CD1c-positive myeloid dendritic cell (primary cell): Measurements from ENCODE around the gene TRPV4.
A peak's percentile ranks its signal among the peaks of the same experiment; 100 is the strongest.

Experiments
- DNase-seq: peaks from one replicate; pipeline ENCODE4 v3.0.0-alpha.2; 2016; ENCODE audit errors: extremely low spot score

Gene TRPV4

DNA sequence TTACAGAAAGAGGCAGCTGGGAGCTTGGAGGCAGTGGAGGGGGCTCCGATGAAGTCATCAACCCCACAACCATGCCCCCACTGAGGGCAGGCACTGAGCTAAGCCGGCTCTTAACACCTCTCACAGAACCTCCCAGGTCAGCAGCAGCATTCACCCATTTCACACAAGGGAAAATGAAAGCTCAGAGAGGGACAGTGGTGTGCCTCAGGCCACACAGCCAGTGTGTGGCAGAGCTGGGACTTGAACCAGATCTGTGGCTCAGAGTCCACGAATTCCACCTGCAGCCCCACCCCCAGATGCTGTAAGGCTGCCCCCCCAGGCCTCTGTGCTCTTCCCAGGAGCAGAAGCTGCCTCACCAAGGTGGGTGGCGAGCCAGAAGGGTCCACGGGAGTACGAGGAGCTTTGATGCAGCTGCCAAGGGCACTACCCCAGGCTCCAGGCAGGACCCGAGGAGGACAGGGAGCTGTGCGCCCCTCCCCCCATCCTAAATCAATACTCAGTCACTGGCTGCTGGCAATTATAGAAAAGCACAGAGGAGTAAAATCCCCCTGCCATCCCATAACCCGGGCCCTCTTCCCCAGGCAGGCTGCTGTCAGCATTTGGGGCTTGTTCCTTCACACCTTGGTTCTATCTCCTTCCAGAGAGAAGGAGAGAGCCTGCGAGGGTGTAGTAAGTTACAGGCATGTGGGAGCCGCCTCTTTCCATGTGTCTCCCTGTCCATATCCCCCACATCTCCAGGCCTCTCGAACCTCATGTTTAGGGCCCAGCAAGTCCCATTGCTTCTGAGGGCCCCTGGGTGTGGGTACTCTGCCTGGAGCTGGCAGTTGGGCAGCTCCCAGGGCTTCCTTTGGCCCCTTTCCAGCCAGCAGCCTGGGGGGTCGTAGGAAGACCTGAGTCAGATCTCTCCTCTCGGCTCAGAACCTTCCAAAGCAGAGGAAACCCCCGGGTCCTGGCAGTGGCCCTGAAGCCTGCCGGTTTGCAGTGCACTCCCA lies 72.0 kb downstream of the TRPV4 start:
- DNase-seq: no peak

DNA sequence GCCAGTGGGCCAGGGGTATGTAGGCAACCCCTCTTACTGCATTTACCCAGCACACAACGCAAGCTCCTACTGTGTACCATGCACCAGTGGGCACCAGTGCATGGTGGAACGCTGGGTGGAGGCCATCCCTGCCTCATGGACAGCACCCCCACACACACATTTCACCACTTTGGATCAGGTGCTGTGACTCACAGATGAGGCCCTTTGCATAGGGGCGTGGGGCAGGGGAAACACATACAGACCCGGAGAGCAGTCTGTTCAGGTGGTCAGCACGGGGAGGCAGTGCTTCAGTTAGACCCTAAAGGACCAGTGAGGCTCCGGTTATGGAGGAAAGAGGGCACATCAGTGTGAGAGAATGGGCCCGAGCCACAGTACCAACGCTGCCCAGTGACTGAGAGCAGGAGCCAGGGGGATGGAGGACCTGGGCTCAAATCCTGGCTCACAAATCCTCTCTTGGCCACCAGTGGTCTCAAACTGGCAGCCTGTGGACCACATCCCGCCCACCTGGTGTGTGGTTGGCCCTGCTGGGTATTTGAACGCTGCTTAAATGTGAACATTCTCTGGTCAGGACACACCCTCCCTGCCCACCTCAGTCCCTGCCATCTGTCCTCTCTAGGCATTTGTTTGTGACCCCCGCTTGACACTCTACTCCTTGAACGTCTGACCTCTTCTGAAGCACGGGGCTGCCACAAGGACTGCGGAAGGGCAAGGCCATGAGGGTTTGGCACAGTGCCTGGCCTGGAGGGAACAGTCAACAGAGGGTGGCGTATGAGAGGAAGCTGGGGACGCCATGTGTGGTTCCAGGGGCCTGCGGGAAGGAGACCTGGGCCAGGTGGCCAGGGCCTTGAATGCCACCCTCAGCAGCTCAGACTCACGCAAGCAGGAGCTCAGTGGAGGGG lies 72.9 kb downstream of the TRPV4 start:
- DNase-seq: peak; percentile 44

DNA sequence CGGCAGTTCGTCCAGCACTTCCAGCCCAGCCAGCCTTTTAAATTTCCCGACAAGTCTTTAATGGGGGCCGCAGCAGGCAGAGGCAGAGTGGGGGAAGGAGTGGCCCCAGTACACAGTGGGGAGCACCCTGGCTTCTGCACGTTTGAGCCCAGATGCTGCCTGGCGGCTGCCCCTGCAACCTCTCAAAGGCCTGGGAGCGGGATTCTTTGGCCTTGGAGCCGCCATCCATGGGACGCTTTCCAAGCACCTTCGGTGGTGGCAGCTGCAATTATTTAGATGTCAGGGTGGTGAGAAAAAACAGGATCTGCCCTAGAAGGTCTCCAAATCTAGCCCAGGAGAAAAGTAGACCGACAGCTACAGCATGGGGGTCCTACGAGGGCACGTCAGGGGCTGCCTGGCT lies 73.6 kb downstream of the TRPV4 start:
- DNase-seq: no peak

DNA sequence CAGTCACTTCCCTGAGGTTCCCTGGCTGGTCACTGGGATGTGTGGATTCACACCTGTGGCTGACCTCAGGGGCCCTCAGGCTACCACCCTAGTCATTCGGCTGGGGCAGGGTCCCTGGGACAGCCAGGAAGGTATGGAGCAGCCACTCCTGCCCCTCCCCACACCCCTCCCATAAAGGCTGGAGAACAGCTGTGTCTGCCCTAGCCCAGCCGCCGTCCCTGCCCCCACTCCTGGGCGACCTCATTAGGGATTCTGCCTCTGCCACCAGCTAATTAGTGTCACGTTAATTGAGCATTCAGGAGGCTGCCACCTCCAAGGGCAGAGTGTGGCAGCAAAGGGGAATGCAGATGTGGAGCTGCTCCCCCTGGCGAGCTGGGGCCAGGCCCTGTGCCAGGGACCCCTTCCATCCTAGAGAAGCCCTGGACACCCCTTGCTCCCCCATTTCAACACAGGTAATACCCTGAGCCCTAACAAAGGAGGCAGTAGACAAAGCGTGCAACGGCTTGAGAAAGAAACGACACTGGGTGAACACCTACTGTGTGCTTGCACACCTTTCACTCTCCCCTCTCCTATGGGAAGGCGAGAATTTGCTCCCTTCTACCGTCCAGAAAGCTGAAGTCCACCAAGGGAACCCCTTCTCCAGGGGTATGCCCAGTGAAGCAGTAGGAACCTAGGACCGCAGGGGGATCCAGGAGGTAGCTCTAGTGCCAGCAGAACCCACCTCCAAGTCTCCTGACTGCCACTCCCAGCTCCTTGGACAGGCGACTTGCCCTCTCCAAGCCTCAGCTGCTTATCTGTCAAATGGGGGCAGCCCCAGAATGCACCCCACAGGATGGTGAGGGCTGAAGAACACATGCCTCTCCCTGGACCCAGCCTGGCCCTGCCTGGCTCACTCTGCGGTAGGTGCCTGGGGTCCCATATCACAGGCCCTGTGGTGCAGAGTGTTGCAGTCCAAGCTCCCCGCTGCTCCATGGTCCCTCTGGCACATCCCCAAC lies 74.5 kb downstream of the TRPV4 start:
- no peak for DNase-seq

DNA sequence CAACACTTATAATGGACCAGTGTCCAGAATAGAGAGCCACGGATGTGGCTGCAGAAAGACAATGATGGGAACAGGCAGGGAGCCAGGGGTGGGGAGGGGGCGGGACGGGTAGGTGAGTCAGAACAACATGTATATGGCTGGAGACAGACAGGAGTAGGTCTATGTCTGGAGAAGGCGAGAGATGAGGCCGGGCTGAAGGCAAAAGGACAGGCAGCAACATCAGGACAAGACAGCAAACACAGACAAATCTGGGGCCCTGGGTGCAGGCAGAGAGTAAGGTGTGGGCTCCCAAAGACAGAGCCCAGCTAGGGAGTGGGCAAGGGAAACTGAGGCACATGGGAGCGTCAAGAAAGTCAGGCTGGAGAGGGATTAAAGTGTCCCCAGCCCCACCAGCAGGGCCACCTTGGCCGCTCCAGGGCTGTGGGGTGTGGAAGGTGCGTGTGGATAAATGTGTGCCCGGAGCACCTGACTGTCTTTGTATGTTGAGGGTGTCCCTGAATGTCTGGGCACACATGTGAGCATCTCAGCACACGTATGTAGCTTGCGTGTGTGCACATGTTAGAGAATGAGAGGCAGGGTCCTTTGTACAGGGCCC lies 75.4 kb downstream of the TRPV4 start:
- DNase-seq: no peak

DNA sequence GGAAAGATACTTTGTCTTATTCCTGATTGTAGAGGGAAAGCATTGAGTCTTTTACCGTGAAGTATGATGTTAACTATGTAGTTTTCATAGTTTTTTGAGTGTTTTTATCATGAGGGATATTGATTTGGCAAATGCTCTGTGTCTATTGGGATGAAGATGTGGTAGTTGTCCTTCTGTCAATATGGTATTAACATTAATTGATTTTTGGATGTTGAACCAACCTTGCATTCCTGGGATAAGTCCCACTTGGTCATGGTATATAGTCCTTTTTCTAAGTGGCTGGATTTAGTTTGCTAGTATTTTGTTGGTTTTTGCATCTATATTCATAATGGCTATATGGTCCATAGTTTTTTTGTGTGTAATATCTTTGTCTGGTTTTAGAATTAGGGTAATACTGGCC lies 76.7 kb downstream of the TRPV4 start:
- no peak for DNase-seq

DNA sequence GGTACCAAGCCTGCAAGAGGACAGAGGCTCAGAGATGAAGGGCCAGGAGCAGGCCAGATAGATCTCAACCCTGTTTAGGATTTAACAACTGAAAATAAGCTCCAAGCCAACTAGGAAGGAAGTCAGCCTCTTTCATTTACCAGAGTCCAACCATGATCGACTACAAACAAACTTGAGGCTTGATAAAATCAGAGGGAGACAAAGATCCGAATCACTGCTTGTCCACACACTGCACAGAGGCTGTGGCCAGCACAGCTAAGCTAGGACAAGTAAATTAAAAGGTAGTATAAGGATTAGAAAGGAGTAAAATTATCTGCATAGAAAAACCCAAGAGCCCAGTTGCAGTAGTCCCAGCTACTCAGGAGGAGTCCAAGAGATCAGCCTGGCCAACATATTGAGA lies 79.2 kb downstream of the TRPV4 start:
- no peak for DNase-seq

DNA sequence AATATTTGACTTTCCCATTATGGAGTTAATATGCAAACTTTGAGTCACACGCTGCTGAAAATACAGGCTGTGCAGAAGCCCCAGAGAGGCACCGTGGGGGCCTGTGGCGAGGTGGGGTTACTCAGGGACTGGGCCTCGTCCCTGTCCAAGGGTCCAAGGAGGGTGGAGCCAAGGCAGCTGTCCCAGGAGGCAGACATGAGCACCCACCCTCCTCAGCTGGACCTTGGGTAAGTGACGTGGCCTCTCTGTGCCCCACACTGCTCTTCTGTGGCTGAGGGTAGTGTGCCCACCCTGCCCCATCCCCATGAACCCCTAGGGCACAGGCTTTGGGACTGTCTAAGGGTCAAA lies 80.2 kb downstream of the TRPV4 start:
- no peak for DNase-seq

DNA sequence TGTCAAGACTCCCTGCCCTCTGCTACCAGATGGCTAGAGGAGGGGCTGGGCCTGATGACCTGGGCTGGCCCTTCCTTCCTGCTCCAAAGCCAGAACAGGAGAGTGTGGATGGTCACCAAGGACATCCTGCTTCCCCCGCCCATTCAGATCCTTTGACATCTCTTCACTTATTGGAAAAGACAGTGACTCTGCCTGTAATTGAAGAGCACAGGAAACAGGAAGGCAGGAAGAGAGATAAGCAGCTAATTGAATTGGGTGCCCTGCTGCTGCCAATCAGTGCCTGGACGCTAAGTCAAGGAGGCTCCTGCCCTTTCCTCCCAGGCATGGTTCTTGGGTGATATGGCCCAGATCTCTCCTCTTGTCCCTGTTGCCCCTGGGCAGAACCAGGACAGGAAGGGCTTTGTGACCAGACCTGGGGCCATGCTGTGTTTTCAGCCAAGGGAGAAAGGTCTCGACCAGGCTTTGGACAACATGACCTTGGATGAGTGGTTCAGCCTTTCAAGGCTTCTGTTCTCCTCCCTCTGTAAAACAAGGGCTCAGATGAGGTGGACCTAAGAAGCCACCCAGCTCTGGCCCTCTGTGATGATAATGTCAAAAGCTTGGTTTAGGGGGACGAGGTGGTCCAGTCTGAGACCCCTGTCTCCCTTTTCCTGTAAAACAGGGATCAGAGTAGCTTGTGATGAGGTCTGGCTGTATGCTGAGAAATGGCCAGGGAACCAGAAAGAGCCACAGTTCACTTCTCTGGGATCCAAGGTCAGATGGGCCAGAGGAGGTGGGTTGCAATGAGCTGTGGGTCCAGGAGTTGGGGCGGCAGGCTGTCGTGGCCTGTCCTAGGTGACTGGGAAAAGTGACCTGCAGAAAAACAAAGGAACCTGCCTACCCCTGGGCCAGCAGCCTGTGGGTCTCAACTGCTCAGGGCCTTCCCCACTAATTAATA lies 80.8 kb downstream of the TRPV4 start:
- no peak for DNase-seq

DNA sequence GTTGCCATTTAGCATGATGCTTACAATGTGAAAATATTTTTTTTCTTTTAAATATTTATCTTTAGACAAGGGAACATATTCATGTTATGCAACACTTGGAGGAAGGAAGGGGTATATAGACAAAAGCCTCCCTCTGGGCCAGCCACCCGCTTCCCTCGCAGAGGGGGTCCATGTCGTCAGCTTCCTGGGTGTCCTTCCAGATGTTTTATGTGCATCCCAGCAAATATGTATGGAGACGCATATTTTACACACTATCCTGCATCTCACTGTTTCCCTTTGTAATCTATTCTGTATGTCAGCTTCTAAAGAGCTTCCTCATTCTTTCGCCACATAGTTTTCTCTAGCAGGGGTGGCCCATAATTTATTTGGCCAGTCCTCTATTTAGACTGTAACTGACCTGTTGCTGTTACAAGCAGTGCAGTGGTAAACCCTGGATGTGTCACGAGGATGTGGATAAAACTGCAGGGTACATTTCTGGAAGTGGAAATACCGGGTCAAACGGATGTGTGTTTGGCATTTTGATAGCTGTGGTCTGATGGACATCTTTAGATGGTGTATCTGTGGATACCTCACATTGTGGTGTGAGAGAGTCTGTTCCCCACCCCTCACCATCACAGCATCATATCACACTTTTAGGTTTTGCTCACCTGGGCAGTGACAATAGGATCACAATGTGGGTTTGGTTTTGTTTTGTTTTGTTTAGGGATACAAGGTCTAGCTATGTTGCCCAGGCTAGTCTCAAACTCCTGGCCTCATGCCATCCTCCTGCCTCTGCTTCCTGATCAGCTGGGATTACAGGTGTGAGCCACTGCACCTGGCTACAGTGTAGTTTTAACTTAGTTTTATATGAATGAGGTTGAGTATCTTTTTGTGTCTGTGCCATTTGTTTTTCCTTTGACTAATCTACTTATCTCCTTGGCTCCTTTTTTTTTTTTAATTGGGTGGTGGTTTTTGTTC lies 87.9 kb downstream of the TRPV4 start:
- no peak for DNase-seq

DNA sequence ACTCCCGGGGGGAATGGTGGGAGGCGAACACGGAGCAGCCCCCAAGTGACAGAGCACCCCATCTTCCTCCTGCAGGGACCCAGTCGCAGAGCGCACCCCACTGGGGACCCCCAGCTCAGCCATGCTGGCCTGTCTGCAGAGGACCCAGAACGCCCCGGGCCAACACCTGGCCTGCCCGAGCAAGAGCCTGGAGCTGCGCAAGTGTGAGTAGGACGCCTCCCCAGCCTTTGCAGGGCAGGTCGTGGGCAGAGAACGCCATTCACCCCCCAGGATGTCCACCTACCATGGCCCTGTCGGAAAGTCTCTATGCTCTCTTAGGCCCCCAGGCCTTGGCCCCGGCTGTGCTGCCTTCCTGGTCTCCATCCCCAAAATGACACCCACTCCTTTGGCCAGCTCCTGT lies 89.2 kb downstream of the TRPV4 start:
- DNase-seq: no peak

DNA sequence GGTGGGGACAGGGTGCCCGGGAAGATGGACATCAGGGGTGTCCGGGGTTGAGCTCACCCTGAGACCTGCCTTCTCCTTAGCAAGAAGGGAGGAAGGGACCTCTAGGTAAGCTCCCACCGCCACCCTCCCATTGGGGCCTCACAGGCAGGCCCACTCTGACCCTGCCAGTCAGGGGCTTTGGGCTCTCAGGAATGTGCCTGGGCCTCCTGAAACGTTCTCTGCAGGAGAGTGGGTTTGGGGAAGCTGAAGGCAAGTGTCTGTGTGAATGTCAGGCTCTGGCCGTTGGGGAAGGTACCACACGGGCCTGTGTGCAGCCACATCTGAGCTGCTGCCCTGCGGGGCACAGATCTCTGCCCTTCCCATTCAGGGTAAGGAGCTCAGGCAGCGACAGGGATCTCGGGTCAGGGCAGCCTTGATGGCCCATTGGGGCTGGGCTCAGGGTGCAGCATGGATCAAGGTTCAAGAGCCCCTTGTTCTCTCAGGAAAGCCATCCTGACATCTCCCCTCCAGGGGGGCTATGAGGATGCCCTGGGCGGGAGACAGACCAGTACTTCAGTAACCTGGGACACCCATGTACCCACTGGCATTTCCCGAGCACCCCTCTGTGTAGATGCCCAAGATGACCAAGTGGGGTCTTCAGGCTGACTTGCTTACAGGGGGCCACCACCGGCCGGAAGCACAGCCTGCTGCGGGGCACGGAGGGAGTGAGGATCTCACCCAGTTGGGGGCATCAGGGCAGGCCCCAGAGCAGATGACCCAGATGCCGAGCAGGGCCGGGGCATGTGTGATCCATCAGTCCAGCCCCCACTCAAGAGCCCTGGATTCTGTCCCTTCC lies 89.9 kb downstream of the TRPV4 start:
- no peak for DNase-seq

DNA sequence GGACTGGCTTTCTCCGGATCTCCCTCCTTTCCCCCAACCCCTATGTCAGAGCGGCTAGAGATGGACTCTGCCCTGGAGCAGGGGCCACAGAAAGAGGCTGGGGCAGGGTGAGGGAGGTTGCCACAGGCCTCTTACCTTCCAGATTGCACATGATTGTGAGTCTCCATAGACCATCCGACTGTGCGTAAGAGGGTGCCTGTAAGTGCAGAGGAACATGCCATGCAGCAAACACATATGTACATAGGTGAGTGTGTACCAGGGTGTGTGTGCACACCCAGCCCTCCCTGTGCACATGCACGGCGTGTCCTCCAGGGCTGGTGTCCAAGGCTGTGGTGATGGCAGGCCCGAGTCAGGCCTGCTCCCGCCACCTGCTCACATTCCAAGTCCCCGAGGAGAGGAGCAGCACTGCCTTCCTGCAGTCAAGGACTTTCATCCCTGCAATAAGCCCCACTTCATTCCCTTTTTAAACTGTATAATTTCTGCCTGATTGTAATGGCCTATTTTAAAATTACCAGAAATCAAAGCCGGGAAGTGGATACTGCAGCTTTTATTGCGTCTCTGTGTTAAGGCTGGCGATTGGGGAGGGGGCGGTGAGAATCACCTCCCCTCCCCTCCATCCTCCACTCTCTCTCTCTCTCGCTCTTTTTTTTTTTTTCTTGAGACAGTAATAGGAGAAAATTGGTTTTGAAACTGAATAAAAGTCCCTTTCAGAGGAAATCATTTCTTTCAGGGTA lies 91.1 kb downstream of the TRPV4 start:
- DNase-seq: no peak

DNA sequence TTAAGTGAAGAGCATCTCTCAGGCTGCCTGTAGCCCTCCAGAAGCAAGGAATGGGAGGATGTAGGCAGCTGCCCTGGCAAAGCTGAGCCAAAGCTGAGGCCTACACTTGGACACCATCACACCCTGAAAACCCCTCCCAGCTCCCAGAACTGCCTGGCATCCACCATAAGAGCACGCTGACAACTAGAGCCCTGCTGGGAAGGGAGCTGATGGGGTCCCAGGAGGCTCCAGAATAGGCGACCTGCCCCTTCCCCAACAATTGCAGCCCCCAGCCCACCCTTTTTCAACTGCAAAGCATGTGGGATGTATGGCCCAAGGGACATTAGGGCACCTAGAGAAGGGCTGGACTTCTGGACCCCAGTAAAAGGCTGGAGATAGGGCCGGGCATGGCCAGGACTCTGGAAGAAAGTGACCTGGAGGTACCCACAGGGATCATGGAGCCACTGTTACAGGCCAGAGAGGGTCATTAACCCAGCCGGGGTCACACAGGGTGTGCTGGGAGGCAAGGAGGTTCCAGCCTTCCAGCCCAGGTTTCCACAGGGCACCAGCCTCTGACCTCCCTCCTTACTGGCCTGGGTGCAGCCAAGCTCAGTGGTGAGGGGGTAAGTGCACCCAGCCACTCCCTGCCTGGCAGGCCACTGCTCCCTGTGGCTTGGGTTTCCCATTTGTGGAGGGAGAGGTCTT lies 91.8 kb downstream of the TRPV4 start:
- no peak for DNase-seq

DNA sequence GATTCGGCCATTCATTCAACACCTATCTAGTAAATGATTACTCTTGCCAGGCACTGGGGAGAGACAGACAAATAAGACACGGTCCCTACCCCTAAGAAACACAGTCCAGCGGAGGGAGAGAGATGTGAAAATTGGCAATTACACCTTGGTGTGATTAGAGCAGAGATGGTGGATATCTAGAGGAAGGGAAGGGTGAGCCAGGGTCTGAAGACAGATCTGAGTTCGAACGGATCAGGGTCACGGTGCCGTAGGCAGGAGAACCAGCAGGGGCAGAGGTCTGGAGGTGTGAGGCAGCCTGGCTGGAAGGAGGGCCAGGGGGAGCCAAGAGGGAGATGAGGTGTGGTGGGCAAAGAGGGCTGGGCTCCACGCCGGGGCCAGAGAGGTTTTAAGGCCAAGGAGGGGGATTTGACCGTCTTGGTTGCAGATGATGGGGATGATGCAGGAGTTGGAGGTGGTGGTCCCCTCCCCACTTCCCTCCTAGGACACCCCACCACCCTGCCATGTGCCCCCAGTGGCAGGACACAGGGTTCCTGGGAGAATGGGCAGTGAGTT lies 92.4 kb downstream of the TRPV4 start:
- DNase-seq: no peak
